Measurements from ENCODE around the gene HS3ST5. TPM values are rescaled to one million over a fixed set of nuclear protein-coding genes. Genes with fewer than 3 reads are reported as not detected.

Gene HS3ST5
- total RNA-seq, 1 experiment from 2014 or later = not detected

- Histone ChIP-seq H3K27me3 (ENCODE audit: insufficient read depth, low read length) (peaks cover 17% of the 10 kb centered on the region), H3K9me3 (ENCODE audit: control insufficient read depth in 1 of 2, insufficient read depth in 1 of 2, low read depth in 1 of 2, low read length in 2 of 2) (no peaks in the 10 kb centered on the region), H3K9me2 (ENCODE audit: insufficient read depth) (no peaks in the 10 kb centered on the region), H4K20me1 (ENCODE audit: insufficient read depth) (no peaks in the 10 kb centered on the region; the same call in 1 of the 2 replicates), H2AFZ (ENCODE audit: low read depth, low read length, poor library complexity, severe bottlenecking) (no peak overlapping the region), H3K4me1 (ENCODE audit: control insufficient read depth in 1 of 2, insufficient read depth in 2 of 2, low read length in 2 of 2) (no peaks in the 10 kb centered on the region), H3K27ac (ENCODE audit: low read depth, low read length) (no peak overlapping the region), H3K79me2 (ENCODE audit: insufficient read depth, low read length) (no peaks in the 10 kb centered on the region), H3K4me2 (ENCODE audit: low read length) (no peak overlapping the region), H3K9ac (ENCODE audit: low read length) (no peak overlapping the region), H3K4me3 (replicated peaks in 1 of 2; ENCODE audit: low read depth in 1 of 2, low read length in 2 of 2) (no peak overlapping the region), H3K36me3 (ENCODE audit: control insufficient read depth in 1 of 2, insufficient read depth in 2 of 2, low read length in 2 of 2) (no peaks in the 10 kb centered on the region)
- DNase-seq (ENCODE audit: low read depth, low spot score) (no peak), ATAC-seq (no peak)
- TF ChIP-seq ZNF274 (IDR thresholded peaks at IDR 0.05; ENCODE audit: low read depth, low read length) = no peak
- BruUV-seq (replicated peaks) = no TSS peak
- POLR2A ChIA-PET = no interaction called here
- intact Hi-C loops (cut with micrococcal nuclease) = no loop called here
- CTCF ChIA-PET = interaction anchor here (1.0 kb wide), 1 partner anchor 59 kb away, joined by 3 read pairs; no protein-coding TSS in a partner anchor
- RAD21 ChIA-PET (ENCODE audit: low non-redundant PET in 1 of 2, low total read pairs in 2 of 2, uncharacterized antibody in 2 of 2, unreplicated experiment in 2 of 2) = no interaction called here
Observed at GRCh38 chr6:114362957-114363356, 20.1 kb upstream of the HS3ST5 start.

GRCh38 chr6:114362396-114362795 lies 19.6 kb upstream of the HS3ST5 start:
- intact Hi-C loops (cut with micrococcal nuclease) = no loop called here
- H3K27me3 ChIP-seq (ENCODE audit: insufficient read depth, low read length) = peaks cover 17% of the 10 kb centered on the region
- no TSS peak for BruUV-seq (replicated peaks)
- no peak for TF ChIP-seq JUND (IDR thresholded peaks at IDR 0.05)
- no peak for TF ChIP-seq YY1 (IDR thresholded peaks at IDR 0.05; ENCODE audit: extremely low read depth, insufficient replicate concordance, low read depth, low read length)
- TF ChIP-seq SRF (IDR thresholded peaks at IDR 0.05; ENCODE audit: low read depth) = no peak
- TF ChIP-seq SP1 (IDR thresholded peaks at IDR 0.05; ENCODE audit: low read depth) = no peak
- TF ChIP-seq FOSL1 (IDR thresholded peaks at IDR 0.05; ENCODE audit: low read depth) = no peak
- TF ChIP-seq TCF7L2 (IDR thresholded peaks at IDR 0.05; ENCODE audit: borderline replicate concordance, extremely low read depth, insufficient read depth, insufficient read length) = no peak
- TF ChIP-seq ELF1 (IDR thresholded peaks at IDR 0.05; ENCODE audit: borderline replicate concordance, low read depth) = no peak
- TF ChIP-seq EZH2 (IDR thresholded peaks at IDR 0.05) = no peak
- TF ChIP-seq ATF3 (IDR thresholded peaks at IDR 0.05) = no peak
- TF ChIP-seq ZBTB33 (IDR thresholded peaks at IDR 0.05; ENCODE audit: extremely low read depth, insufficient replicate concordance, low read length) = no peak
- no peak for TF ChIP-seq EGR1 (IDR thresholded peaks at IDR 0.05; ENCODE audit: low read depth)
- no peaks in the 10 kb centered on the region for H3K9me2 ChIP-seq (ENCODE audit: insufficient read depth)
- H3K27ac ChIP-seq (ENCODE audit: low read depth, low read length) = no peak overlapping the region
- no peak for DNase-seq (ENCODE audit: low read depth, low spot score)
- no peaks in the 10 kb centered on the region for H3K36me3 ChIP-seq (ENCODE audit: control insufficient read depth in 1 of 2, insufficient read depth in 2 of 2, low read length in 2 of 2)
- ATAC-seq = no peak
- no peaks in the 10 kb centered on the region for H3K79me2 ChIP-seq (ENCODE audit: insufficient read depth, low read length)
- ChIA-PET RAD21 (ENCODE audit: low non-redundant PET in 1 of 2, low total read pairs in 2 of 2, uncharacterized antibody in 2 of 2, unreplicated experiment in 2 of 2) (no interaction called here), POLR2A (no interaction called here), CTCF (interaction anchor here (1.0 kb wide), 2 partner anchors 58 kb away, joined by 3 read pairs; no protein-coding TSS in a partner anchor)
- no peak overlapping the region for H3K9ac ChIP-seq (ENCODE audit: low read length)
- no peak overlapping the region for H3K4me3 ChIP-seq (replicated peaks in 1 of 2; ENCODE audit: low read depth in 1 of 2, low read length in 2 of 2)
- no peak overlapping the region for H3K4me2 ChIP-seq (ENCODE audit: low read length)
- H3K4me1 ChIP-seq (ENCODE audit: control insufficient read depth in 1 of 2, insufficient read depth in 2 of 2, low read length in 2 of 2) = no peaks in the 10 kb centered on the region
- no peaks in the 10 kb centered on the region; the same call in 1 of the 2 replicates for H4K20me1 ChIP-seq (ENCODE audit: insufficient read depth)
- H2AFZ ChIP-seq (ENCODE audit: low read depth, low read length, poor library complexity, severe bottlenecking) = no peak overlapping the region
- no peaks in the 10 kb centered on the region for H3K9me3 ChIP-seq (ENCODE audit: control insufficient read depth in 1 of 2, insufficient read depth in 1 of 2, low read depth in 1 of 2, low read length in 2 of 2)

Data from HCT116 (cell line).